ENCODE data around the gene GYPC. TPM values are rescaled to one million over a fixed set of nuclear protein-coding genes. Genes with fewer than 3 reads are reported as not detected.
A peak's percentile ranks its signal among the peaks of the same experiment; 100 is the strongest.

The GYPC gene
- total RNA-seq (10 to 100 TPM; 78.5 to 80.8 TPM), polyA plus RNA-seq (100 to 1,000 TPM; 145 to 165 TPM)

GRCh38 chr2:126655500-126656430 lies at the start of gene GYPC:
Gene GYPC (plus strand): TSS chr2:126656158. CDS start chr2:126656264, 106 bp downstream.
- Histone ChIP-seq H3K4me1 (ENCODE audit: insufficient read depth, low read length) (peaks cover 38% of the 10 kb centered on the region), H3K9me3 (ENCODE audit: control insufficient read depth in 1 of 2, low read length in 2 of 2) (no peaks in the 10 kb centered on the region), H3K27ac (ENCODE audit: low read depth, low read length) (peak within 1 kb of the TSS; percentile 78), H3K27me3 (ENCODE audit: insufficient read depth, low read length) (no peaks in the 10 kb centered on the region), H3K36me3 (ENCODE audit: insufficient read depth, low read length) (no peaks in the 10 kb centered on the region), H3K4me3 (ENCODE audit: low read length in 2 of 2) (peak within 1 kb of the TSS; percentile 79 to 96)
- peaks cover 0 to 17% of the 10 kb centered on the region in 2 donors for H3K36me3 Mint-ChIP-seq
- no peaks in the 10 kb centered on the region for H3K27me3 Mint-ChIP-seq
- peak; percentile 44 to 69 (median 55) for DNase-seq
- H3K4me1 Mint-ChIP-seq, result peaks cover 27 to 56% (median 45%) of the 10 kb centered on the region in 4 donors
- CTCF ChIA-PET (ENCODE audit: partially characterized antibody), result interaction anchor here (2.6 to 2.8 kb wide), 2 partner anchors 122 to 128 kb away, joined by 9 to 15 read pairs; no protein-coding TSS in a partner anchor
- peak within 1 kb of the TSS; percentile 96 to 99 (median 98) for H3K4me3 Mint-ChIP-seq
- intact Hi-C loops (cut with micrococcal nuclease), result loop anchor here (1.0 to 5.0 kb wide), 6 partner anchors 9 to 871 kb away; partner anchors contain the start of genes IWS1 and MAP3K2
- H3K27ac Mint-ChIP-seq, result peak within 1 kb of the TSS; percentile 96 to 99 (median 97)
- H3K9me3 Mint-ChIP-seq, result peaks cover 0 to 3% (median 1%) of the 10 kb centered on the region in 8 donors
- POLR2A ChIA-PET (ENCODE audit: partially characterized antibody), result interaction anchor here (1.0 to 1.3 kb wide), 2 partner anchors 45 to 121 kb away, joined by 3 read pairs; no protein-coding TSS in a partner anchor

GRCh38 chr2:126614524-126615227 lies 41.3 kb upstream of the GYPC start:
- no peak overlapping the region for H3K4me3 Mint-ChIP-seq
- POLR2A ChIA-PET (ENCODE audit: partially characterized antibody), result no interaction called here

GRCh38 chr2:126616606-126617069 lies 39.3 kb upstream of the GYPC start:
- Histone ChIP-seq H3K36me3 (ENCODE audit: insufficient read depth, low read length) (no peaks in the 10 kb centered on the region), H3K27ac (ENCODE audit: low read depth, low read length) (no peak overlapping the region), H3K4me3 (ENCODE audit: low read length in 2 of 2) (no peak overlapping the region), H3K9me3 (ENCODE audit: control insufficient read depth in 1 of 2, low read length in 2 of 2) (no peaks in the 10 kb centered on the region), H3K4me1 (ENCODE audit: insufficient read depth, low read length) (no peaks in the 10 kb centered on the region), H3K27me3 (ENCODE audit: insufficient read depth, low read length) (no peaks in the 10 kb centered on the region)
- CTCF ChIA-PET (ENCODE audit: partially characterized antibody), result interaction anchor here (1.5 kb wide), 1 partner anchor 88 kb away, joined by 3 read pairs; no protein-coding TSS in a partner anchor
- H3K4me1 Mint-ChIP-seq, result no peaks in the 10 kb centered on the region
- no peaks in the 10 kb centered on the region for H3K36me3 Mint-ChIP-seq
- intact Hi-C loops (cut with micrococcal nuclease), result no loop called here
- no peak overlapping the region for H3K4me3 Mint-ChIP-seq
- peaks cover 2 to 8% of the 10 kb centered on the region in 2 donors for H3K27me3 Mint-ChIP-seq
- POLR2A ChIA-PET (ENCODE audit: partially characterized antibody), result no interaction called here
- no peak overlapping the region for H3K27ac Mint-ChIP-seq
- H3K9me3 Mint-ChIP-seq, result peaks cover 0 to 4% (median 0%) of the 10 kb centered on the region in 8 donors
- DNase-seq, result no peak

More at GRCh38 chr2:126614524-126615227, 41.3 kb upstream of the GYPC start:
- no peak overlapping the region for H3K4me3 ChIP-seq (ENCODE audit: low read length in 2 of 2)
- H3K4me1 ChIP-seq (ENCODE audit: insufficient read depth, low read length), result no peaks in the 10 kb centered on the region
- no peaks in the 10 kb centered on the region for H3K36me3 ChIP-seq (ENCODE audit: insufficient read depth, low read length)
- no peaks in the 10 kb centered on the region for H3K27me3 ChIP-seq (ENCODE audit: insufficient read depth, low read length)
- DNase-seq, result no peak
- Mint-ChIP-seq H3K36me3 (no peaks in the 10 kb centered on the region), H3K9me3 (peaks cover 0 to 4% (median 0%) of the 10 kb centered on the region in 8 donors), H3K4me1 (no peaks in the 10 kb centered on the region), H3K27me3 (peaks cover under 1 to 1% of the 10 kb centered on the region in 2 donors), H3K27ac (peak overlapping the region in 1 of 7 donors; percentile 26)
- intact Hi-C loops (cut with micrococcal nuclease), result no loop called here
- CTCF ChIA-PET (ENCODE audit: partially characterized antibody), result no interaction called here
- no peaks in the 10 kb centered on the region for H3K9me3 ChIP-seq (ENCODE audit: control insufficient read depth in 1 of 2, low read length in 2 of 2)
- no peak overlapping the region for H3K27ac ChIP-seq (ENCODE audit: low read depth, low read length)

GRCh38 chr2:126620302-126620701 lies 35.7 kb upstream of the GYPC start:
- Histone ChIP-seq H3K4me3 (ENCODE audit: low read length in 2 of 2) (no peak overlapping the region), H3K36me3 (ENCODE audit: insufficient read depth, low read length) (no peaks in the 10 kb centered on the region), H3K27me3 (ENCODE audit: insufficient read depth, low read length) (no peaks in the 10 kb centered on the region), H3K27ac (ENCODE audit: low read depth, low read length) (no peak overlapping the region), H3K9me3 (ENCODE audit: control insufficient read depth in 1 of 2, low read length in 2 of 2) (no peaks in the 10 kb centered on the region), H3K4me1 (ENCODE audit: insufficient read depth, low read length) (no peaks in the 10 kb centered on the region)
- no peak for DNase-seq
- intact Hi-C loops (cut with micrococcal nuclease), result no loop called here
- no peaks in the 10 kb centered on the region for H3K36me3 Mint-ChIP-seq
- H3K27me3 Mint-ChIP-seq, result peaks cover 2 to 12% of the 10 kb centered on the region in 2 donors
- no peak overlapping the region for H3K4me3 Mint-ChIP-seq
- CTCF ChIA-PET (ENCODE audit: partially characterized antibody), result no interaction called here
- H3K4me1 Mint-ChIP-seq, result no peaks in the 10 kb centered on the region
- POLR2A ChIA-PET (ENCODE audit: partially characterized antibody), result no interaction called here
- peak overlapping the region in 1 of 7 donors; percentile 2 for H3K27ac Mint-ChIP-seq
- H3K9me3 Mint-ChIP-seq, result no peaks in the 10 kb centered on the region

- intact Hi-C loops (cut with micrococcal nuclease), result no loop called here
- Histone ChIP-seq H3K4me1 (ENCODE audit: insufficient read depth, low read length) (no peaks in the 10 kb centered on the region), H3K4me3 (ENCODE audit: low read length in 2 of 2) (no peak overlapping the region), H3K27me3 (ENCODE audit: insufficient read depth, low read length) (no peaks in the 10 kb centered on the region), H3K9me3 (ENCODE audit: control insufficient read depth in 1 of 2, low read length in 2 of 2) (no peaks in the 10 kb centered on the region), H3K36me3 (ENCODE audit: insufficient read depth, low read length) (no peaks in the 10 kb centered on the region), H3K27ac (ENCODE audit: low read depth, low read length) (no peak overlapping the region)
- no peaks in the 10 kb centered on the region for H3K9me3 Mint-ChIP-seq
- POLR2A ChIA-PET (ENCODE audit: partially characterized antibody), result no interaction called here
- H3K4me1 Mint-ChIP-seq, result no peaks in the 10 kb centered on the region
- H3K27ac Mint-ChIP-seq, result no peak overlapping the region
- peaks cover 14% of the 10 kb centered on the region in 2 donors for H3K27me3 Mint-ChIP-seq
- no peak overlapping the region for H3K4me3 Mint-ChIP-seq
- CTCF ChIA-PET (ENCODE audit: partially characterized antibody), result no interaction called here
- H3K36me3 Mint-ChIP-seq, result no peaks in the 10 kb centered on the region
- no peak for DNase-seq
These were observed 33.0 kb upstream of the GYPC start for GRCh38 chr2:126623000-126623399.

- no peaks in the 10 kb centered on the region for H3K4me1 ChIP-seq (ENCODE audit: insufficient read depth, low read length)
These were observed 28.3 kb upstream of the GYPC start for GRCh38 chr2:126627643-126628042.

More at GRCh38 chr2:126627643-126628042, 28.3 kb upstream of the GYPC start:
- peaks cover 3% of the 10 kb centered on the region for H3K27me3 ChIP-seq (ENCODE audit: insufficient read depth, low read length)
- Mint-ChIP-seq H3K36me3 (no peaks in the 10 kb centered on the region), H3K4me3 (no peak overlapping the region), H3K9me3 (no peaks in the 10 kb centered on the region), H3K4me1 (peaks cover 0 to 2% (median 0%) of the 10 kb centered on the region in 4 donors), H3K27ac (no peak overlapping the region), H3K27me3 (peaks cover 5 to 15% of the 10 kb centered on the region in 2 donors)
- ChIA-PET POLR2A (ENCODE audit: partially characterized antibody) (no interaction called here), CTCF (ENCODE audit: partially characterized antibody) (no interaction called here)
- no peaks in the 10 kb centered on the region for H3K36me3 ChIP-seq (ENCODE audit: insufficient read depth, low read length)
- no peak overlapping the region for H3K4me3 ChIP-seq (ENCODE audit: low read length in 2 of 2)
- DNase-seq, result no peak
- no peak overlapping the region for H3K27ac ChIP-seq (ENCODE audit: low read depth, low read length)
- H3K9me3 ChIP-seq (ENCODE audit: control insufficient read depth in 1 of 2, low read length in 2 of 2), result no peaks in the 10 kb centered on the region
- intact Hi-C loops (cut with micrococcal nuclease), result no loop called here

All from CD4-positive, alpha-beta memory T cell (primary cell).